Measurements from ENCODE around the gene METAP1D.
"Not testable (repeated sequence)": the region's sequence is repeated elsewhere in the genome, so short reads cannot be mapped to it uniquely, and the experiment has no call there.

METAP1D gene

GRCh38 chr2:172049567-172050120, 49.9 kb downstream of the METAP1D start:
- no peak for DNase-seq

GRCh38 chr2:172050479-172051125, 50.8 kb downstream of the METAP1D start:
- no peak for DNase-seq

GRCh38 chr2:172052000-172052983, 52.5 kb downstream of the METAP1D start:
- DNase-seq: peak; percentile 72

- DNase-seq: no peak
These were observed 53.7 kb downstream of the METAP1D start for GRCh38 chr2:172053486-172053885.

- no peak for DNase-seq
These were observed 56.5 kb downstream of the METAP1D start for GRCh38 chr2:172056293-172056692.

- DNase-seq: no peak
These were observed 58.9 kb downstream of the METAP1D start for GRCh38 chr2:172058660-172059059.

- DNase-seq: not testable (repeated sequence)
These were observed 60.4 kb downstream of the METAP1D start for GRCh38 chr2:172060118-172060517.

- no peak for DNase-seq
These were observed 62.8 kb downstream of the METAP1D start for GRCh38 chr2:172062402-172063004.

GRCh38 chr2:172063446-172063845, 63.7 kb downstream of the METAP1D start:
- DNase-seq: no peak

- no peak for DNase-seq
These were observed 65.4 kb downstream of the METAP1D start for GRCh38 chr2:172065111-172065510.

- DNase-seq: no peak
These were observed 66.7 kb downstream of the METAP1D start for GRCh38 chr2:172066394-172066886.

- not testable (repeated sequence) for DNase-seq
These were observed 68.2 kb downstream of the METAP1D start for GRCh38 chr2:172067905-172068304.

GRCh38 chr2:172070936-172071335, 71.2 kb downstream of the METAP1D start:
- DNase-seq: no peak

- DNase-seq: peak; percentile 62
These were observed 72.5 kb downstream of the METAP1D start for GRCh38 chr2:172072303-172072702.

GRCh38 chr2:172072706-172073105, 73.0 kb downstream of the METAP1D start:
- no peak for DNase-seq

GRCh38 chr2:172073518-172073917, 73.8 kb downstream of the METAP1D start:
- DNase-seq: no peak

GRCh38 chr2:172074254-172074653, 74.5 kb downstream of the METAP1D start:
- no peak for DNase-seq

- DNase-seq: no peak
These were observed 79.7 kb downstream of the METAP1D start for GRCh38 chr2:172079416-172079815.

- DNase-seq: no peak
These were observed 80.3 kb downstream of the METAP1D start for GRCh38 chr2:172079838-172080640.

GRCh38 chr2:172080641-172081220, 81.0 kb downstream of the METAP1D start:
- no peak for DNase-seq

GRCh38 chr2:172081221-172082022, 81.7 kb downstream of the METAP1D start:
- no peak for DNase-seq
